Suprapubic skin (tissue), 4 donors: ENCODE results near the gene HS3ST2.

ENCODE experiments used
- CTCF ChIP-seq, 2 donors: fragments of 200-600 bp in 1 of 2; fragments of 450-650 bp in 1 of 2; sonication (generic) in 1 of 2; IDR thresholded peaks; one replicate each; pipeline ENCODE4 v1.5.1; 2016 to 2019; ENCODE audit warnings: antibody characterized with exemption in 2 of 2, mild to moderate bottlenecking in 1 of 2, moderate library complexity in 1 of 2
- POLR2A ChIP-seq, 2 donors: fragments of 450-650 bp; IDR thresholded peaks; one replicate each; pipeline ENCODE4 v1.6.1; 2017; ENCODE audit warnings: antibody characterized with exemption in 2 of 2, mild to moderate bottlenecking in 2 of 2, moderate library complexity in 2 of 2
- POLR2AphosphoS5 ChIP-seq, 3 donors: sonication (generic); formaldehyde crosslinking; IDR thresholded peaks; one replicate each; pipeline ENCODE4 v1.6.1; 2017; ENCODE audit warnings: antibody characterized with exemption in 3 of 3

DNA sequence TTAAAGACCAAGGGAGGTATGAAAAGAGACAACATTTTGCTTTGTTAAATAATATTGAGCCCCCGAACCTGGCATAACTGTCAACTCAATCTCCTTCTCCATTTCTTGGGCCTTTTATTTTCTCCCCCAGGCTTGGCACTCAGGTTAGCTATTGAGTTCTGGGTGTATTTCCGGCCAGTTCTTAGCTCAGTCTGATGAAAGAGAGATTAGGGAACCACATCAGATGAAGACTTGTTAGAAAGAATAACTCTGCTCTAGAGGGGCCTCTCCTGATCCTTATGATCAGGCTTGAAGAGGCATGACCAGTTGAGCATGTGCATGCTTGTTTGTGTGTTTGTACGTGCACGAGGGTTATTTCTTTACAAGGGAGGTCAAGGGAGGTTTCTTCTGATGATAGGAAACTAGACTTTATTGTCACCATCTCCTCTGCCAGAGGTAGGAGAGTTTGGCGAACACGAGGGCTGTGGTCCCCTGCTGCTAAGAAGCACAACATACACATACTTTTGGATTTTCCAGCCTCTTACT lies 29.2 kb upstream of the HS3ST2 start:
- TF ChIP-seq CTCF (IDR thresholded peaks at IDR 0.05) (no peak), POLR2AphosphoS5 (IDR thresholded peaks at IDR 0.05) (no peak), POLR2A (IDR thresholded peaks at IDR 0.05) (no peak)
